Activated T-cell treated with anti-CD3 and anti-CD28 coated beads for 48 hours (primary cell): ENCODE measurements around the gene NFE2.
"Not testable (repeated sequence)": the region's sequence is repeated elsewhere in the genome, so short reads cannot be mapped to it uniquely, and the experiment has no call there.

ENCODE experiments used
- DNase-seq: peaks from one replicate; pipeline ENCODE4 v3.0.0-alpha.2; 2020; ENCODE audit warnings: low read depth

NFE2 gene

GRCh38 chr12:54306925-54307741 is 6.3 kb upstream of the NFE2 start:
- no peak for DNase-seq

GRCh38 chr12:54304187-54304810 is 3.5 kb upstream of the NFE2 start:
- DNase-seq = no peak

- no peak for DNase-seq
Measured at GRCh38 chr12:54303640-54304039, 2.8 kb upstream of the NFE2 start.

GRCh38 chr12:54301428-54302048 is 723 bp upstream of the NFE2 start:
- no peak for DNase-seq

GRCh38 chr12:54300225-54300731 is 537 bp downstream of the NFE2 start:
- DNase-seq = no peak

GRCh38 chr12:54299515-54300224 is 1.1 kb downstream of the NFE2 start:
- no peak for DNase-seq

- no peak for DNase-seq
Measured at GRCh38 chr12:54298904-54299303, 1.9 kb downstream of the NFE2 start.

GRCh38 chr12:54296393-54297099 is 4.3 kb downstream of the NFE2 start:
- DNase-seq = no peak

- no peak for DNase-seq
Measured at GRCh38 chr12:54294953-54295566, 5.8 kb downstream of the NFE2 start.

- DNase-seq = peak; percentile 52
Measured at GRCh38 chr12:54294152-54294952, 6.5 kb downstream of the NFE2 start.

GRCh38 chr12:54292931-54293241 is 7.9 kb downstream of the NFE2 start:
- DNase-seq = no peak

- no peak for DNase-seq
Measured at GRCh38 chr12:54292083-54292930, 8.5 kb downstream of the NFE2 start.

- DNase-seq = no peak
Measured at GRCh38 chr12:54287261-54288157, 13.3 kb downstream of the NFE2 start.

- DNase-seq = no peak
Measured at GRCh38 chr12:54286042-54287030, 14.5 kb downstream of the NFE2 start.

GRCh38 chr12:54285150-54286041 is 15.4 kb downstream of the NFE2 start:
- no peak for DNase-seq

- not testable (repeated sequence) for DNase-seq
Measured at GRCh38 chr12:54284070-54284780, 16.6 kb downstream of the NFE2 start.
